LNCAP (cell line): ENCODE results near the gene DNAH3.

Experiments used
- TF ChIP-seq, protein P1 (sequence below): fragments of 450-650 bp; IDR thresholded peaks from 2 replicates; pipeline ENCODE4 v1.5.1; 2017; ENCODE audit warnings: mild to moderate bottlenecking

The DNAH3 gene, protein sequence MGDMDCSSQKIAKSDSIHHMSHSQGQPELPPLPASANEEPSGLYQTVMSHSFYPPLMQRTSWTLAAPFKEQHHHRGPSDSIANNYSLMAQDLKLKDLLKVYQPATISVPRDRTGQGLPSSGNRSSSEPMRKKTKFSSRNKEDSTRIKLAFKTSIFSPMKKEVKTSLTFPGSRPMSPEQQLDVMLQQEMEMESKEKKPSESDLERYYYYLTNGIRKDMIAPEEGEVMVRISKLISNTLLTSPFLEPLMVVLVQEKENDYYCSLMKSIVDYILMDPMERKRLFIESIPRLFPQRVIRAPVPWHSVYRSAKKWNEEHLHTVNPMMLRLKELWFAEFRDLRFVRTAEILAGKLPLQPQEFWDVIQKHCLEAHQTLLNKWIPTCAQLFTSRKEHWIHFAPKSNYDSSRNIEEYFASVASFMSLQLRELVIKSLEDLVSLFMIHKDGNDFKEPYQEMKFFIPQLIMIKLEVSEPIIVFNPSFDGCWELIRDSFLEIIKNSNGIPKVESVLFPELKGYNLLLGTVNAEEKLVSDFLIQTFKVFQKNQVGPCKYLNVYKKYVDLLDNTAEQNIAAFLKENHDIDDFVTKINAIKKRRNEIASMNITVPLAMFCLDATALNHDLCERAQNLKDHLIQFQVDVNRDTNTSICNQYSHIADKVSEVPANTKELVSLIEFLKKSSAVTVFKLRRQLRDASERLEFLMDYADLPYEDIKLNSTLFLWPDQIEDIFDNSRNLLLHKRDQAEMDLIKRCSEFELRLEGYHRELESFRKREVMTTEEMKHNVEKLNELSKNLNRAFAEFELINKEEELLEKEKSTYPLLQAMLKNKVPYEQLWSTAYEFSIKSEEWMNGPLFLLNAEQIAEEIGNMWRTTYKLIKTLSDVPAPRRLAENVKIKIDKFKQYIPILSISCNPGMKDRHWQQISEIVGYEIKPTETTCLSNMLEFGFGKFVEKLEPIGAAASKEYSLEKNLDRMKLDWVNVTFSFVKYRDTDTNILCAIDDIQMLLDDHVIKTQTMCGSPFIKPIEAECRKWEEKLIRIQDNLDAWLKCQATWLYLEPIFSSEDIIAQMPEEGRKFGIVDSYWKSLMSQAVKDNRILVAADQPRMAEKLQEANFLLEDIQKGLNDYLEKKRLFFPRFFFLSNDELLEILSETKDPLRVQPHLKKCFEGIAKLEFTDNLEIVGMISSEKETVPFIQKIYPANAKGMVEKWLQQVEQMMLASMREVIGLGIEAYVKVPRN (N-terminal part only)

DNA sequence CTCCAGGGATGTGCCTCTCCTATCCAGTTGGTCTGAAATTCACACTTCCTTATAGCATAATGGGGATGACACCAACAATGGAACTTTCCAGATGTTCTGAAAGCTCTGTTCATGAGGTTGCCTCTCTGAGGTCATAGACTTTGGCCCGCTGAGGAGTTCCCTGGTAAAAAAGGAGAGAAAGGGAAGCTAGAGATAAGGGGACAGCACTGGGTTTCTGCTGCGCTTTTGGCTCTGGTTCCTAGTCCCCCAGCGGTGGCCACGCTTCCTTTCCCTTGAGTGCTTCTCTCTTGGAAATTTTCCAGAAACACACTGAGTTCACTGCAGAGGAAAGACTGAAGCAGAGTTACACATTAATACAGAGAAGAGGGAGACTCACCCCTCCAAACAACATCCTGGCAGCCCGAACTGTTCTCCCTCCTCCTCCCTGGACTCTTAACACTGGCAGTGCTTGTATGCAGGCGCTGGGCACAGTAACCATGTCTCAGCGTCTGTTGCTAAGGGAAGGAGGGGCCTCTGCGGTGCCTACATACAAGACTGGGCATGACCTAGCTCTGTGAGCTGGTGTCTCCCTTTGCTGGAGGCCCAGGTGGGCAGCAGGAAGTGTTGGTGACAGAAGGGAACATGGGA lies at the start of gene DNAH3:
Gene DNAH3 (minus strand): TSS at position 472 of the 627 bp plus-strand sequence. CDS start 527 bp downstream, outside the sequence.
- TF ChIP-seq, protein P1, sequence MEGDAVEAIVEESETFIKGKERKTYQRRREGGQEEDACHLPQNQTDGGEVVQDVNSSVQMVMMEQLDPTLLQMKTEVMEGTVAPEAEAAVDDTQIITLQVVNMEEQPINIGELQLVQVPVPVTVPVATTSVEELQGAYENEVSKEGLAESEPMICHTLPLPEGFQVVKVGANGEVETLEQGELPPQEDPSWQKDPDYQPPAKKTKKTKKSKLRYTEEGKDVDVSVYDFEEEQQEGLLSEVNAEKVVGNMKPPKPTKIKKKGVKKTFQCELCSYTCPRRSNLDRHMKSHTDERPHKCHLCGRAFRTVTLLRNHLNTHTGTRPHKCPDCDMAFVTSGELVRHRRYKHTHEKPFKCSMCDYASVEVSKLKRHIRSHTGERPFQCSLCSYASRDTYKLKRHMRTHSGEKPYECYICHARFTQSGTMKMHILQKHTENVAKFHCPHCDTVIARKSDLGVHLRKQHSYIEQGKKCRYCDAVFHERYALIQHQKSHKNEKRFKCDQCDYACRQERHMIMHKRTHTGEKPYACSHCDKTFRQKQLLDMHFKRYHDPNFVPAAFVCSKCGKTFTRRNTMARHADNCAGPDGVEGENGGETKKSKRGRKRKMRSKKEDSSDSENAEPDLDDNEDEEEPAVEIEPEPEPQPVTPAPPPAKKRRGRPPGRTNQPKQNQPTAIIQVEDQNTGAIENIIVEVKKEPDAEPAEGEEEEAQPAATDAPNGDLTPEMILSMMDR: no peak

DNA sequence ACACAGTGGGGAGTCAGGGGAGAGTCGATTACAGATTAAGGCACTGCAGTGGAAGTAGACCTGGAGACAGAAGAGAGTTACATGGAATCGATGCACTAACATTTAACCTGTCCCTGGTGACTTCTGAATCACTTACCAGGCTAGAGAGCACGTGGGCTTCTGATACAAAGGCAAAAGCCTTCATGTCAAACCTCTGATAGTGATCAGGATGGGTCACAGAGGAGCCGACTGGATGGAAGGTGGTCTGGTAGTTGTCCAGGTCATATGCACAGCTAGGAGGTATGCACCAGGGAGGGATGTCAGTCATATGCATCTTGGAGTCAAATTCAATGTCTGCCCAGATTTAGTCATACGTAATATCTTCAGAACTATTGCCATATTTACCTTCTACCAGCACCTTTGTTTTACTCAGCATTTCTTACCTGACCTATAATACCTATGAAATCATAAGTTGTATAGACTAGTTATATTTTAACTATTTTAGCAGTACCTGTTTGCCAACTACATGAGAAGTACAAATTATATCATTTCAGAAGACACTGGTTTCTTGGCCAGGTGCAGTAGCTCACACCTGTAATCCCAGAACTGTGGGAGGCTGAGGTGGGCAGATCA lies 49.1 kb upstream of the DNAH3 start:
- TF ChIP-seq, protein P1: no peak

DNA sequence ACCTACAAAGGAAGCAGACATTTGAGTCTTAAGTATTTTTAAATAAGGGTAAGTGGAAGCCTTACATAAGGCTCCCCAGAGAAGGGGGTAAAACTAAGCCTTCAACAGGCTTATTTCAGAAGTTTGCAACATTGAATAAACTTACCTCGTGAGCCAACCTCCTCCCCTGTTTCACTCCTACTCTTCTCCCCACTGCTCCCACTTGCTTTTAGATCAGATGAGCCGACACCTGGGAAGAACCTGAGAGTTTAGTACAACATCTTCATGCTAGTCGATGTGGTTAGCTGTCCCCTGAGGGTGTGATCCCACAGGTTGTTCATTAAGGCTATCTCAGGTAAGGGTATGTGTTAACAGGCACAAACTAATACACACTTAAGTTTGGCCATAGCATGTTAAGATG lies 47.0 kb upstream of the DNAH3 start:
- TF ChIP-seq, protein P1: no peak

DNA sequence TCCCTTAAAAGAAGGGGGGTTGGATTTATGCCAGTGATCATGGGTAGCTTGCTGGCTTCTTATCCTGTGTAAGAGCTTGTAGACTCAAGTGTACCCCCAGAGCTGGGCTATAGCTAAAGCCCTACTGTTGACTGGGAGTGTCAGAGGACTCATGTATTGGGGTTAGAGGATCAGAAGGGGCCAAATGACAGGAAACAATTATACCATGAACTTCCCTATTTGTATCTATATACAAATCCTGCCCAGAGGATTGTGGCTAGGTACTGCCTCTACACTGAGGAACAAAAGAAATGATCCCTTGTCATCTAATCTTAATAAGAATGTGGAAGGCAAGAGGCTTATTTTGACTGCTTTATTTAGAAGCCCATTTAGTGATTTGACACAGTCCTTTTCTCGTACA lies 46.5 kb upstream of the DNAH3 start:
- TF ChIP-seq, protein P1: no peak

DNA sequence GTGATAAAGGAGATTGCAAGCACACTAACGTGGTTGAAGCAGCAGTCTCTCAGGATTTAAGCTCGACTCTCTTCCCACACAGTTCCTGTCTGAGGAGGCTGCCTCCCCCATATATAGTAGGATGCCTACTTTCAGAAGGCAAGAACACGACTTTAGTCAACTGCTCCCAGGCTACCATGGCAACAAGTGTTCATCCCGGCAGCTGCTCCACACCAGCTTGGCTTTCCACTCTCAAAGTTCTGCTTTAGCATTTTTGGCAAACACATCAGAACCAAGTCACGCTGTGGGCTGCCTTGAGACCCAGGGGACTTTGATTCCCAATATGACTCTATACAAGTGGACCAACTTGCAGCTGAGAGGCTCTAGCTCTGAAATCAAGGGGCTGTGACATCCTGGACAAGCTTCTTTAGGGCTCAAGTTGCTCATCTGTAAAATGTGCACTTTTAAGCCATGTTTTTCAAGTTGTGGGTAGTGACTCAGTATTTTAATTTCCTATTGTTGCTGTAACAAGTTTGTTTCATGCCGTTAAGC lies 44.2 kb upstream of the DNAH3 start:
- TF ChIP-seq, protein P1: no peak

DNA sequence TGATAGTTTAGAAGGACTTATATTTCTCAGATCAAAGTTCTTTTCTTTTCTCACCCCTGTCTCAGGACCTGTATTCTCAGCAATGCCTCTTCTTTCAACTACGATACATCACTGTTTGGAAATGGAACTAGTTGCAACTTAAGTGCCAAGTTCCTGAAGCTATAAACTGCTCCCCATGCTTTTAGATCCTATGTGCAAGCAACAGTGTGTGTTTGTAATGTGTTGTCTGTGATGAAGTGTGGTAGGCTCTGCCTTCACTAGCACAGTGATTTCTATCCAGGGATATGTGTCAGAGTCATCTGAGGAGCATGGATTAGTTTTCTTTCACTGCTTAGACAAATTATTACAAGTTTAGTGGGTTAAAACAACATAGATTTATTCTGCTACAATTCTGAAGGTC lies 42.3 kb upstream of the DNAH3 start:
- TF ChIP-seq, protein P1: no peak
